H1 (cell line): ENCODE measurements around the gene DCLRE1B. TPM values are rescaled to one million over a fixed set of nuclear protein-coding genes. Genes with fewer than 3 reads are reported as not detected.

ENCODE experiments used
- CTCF ChIA-PET: fragments of 300-600 bp; sonication (Branson Sonifier 250); formaldehyde crosslinking; loops from one replicate; lab custom pipeline; 2021; ENCODE audit not compliant: partially characterized antibody; lab: Charles Lee
- POLR2A ChIA-PET: fragments of 300-600 bp; sonication (Branson Sonifier 250); formaldehyde crosslinking; loops from one replicate; lab custom pipeline; 2021; ENCODE audit warnings: inconsistent platforms; ENCODE audit not compliant: partially characterized antibody; lab: Charles Lee
- DNase-seq, 2 experiments: peaks; one replicate each; pipeline versions ENCODE4 v3.0.0 to v3.0.0-alpha.2; 2010 to 2022; ENCODE audit warnings: low spot score in 2 of 2, low read depth in 1 of 2, mixed read lengths in 1 of 2
- FAIRE-seq: peaks from 2 replicates; lab custom pipeline; 2011; peaks lifted over from hg19 to GRCh38; lab: Jason Lieb, UNC
- H2AFZ ChIP-seq: 2 replicates; pipeline ENCODE4 v1.8.1; 2012; ENCODE audit warnings: low read length, inconsistent platforms
- H2AK5ac ChIP-seq: 2 replicates; pipeline ENCODE4 v1.6.1; 2013; ENCODE audit warnings: low read depth, low read length
- H2BK120ac ChIP-seq: replicated peaks from 2 replicates; pipeline ENCODE3; 2013; ENCODE audit warnings: low read depth, low read length, inconsistent platforms
- H2BK12ac ChIP-seq: 2 replicates; pipeline ENCODE4 v1.6.1; 2013; ENCODE audit warnings: low read depth, low read length
- H2BK15ac ChIP-seq: 2 replicates; pipeline ENCODE4 v1.6.1; 2013; ENCODE audit warnings: low read length
- H2BK20ac ChIP-seq: 2 replicates; pipeline ENCODE4 v1.6.1; 2013; ENCODE audit warnings: low read length
- H2BK5ac ChIP-seq: 2 replicates; pipeline ENCODE4 v1.6.1; 2013; ENCODE audit warnings: low read depth, low read length
- H3K14ac ChIP-seq: 2 replicates; pipeline ENCODE4 v1.6.1; 2013; ENCODE audit warnings: inconsistent platforms; ENCODE audit not compliant: insufficient read length
- H3K18ac ChIP-seq: 2 replicates; pipeline ENCODE4 v1.6.1; 2013; ENCODE audit warnings: low read length; ENCODE audit errors: extremely low read depth
- H3K23ac ChIP-seq: 2 replicates; pipeline ENCODE4 v1.6.1; 2013; ENCODE audit warnings: inconsistent platforms; ENCODE audit not compliant: insufficient read length
- H3K23me2 ChIP-seq: 2 replicates; pipeline ENCODE4 v1.6.1; 2013; ENCODE audit warnings: low read depth, low read length
- H3K27ac ChIP-seq: 2 replicates; pipeline ENCODE4 v1.6.1; 2011; ENCODE audit warnings: low read depth, low read length, inconsistent platforms
- H3K27me3 ChIP-seq, 4 experiments: replicated peaks in 1 of 4; 1 replicate in 1 of 4; 2 replicates in 3 of 4; pipeline versions ENCODE4 v1.6.1 to v1.8.1; 2011 to 2013; ENCODE audit warnings: low read length in 3 of 4, mild to moderate bottlenecking in 3 of 4, inconsistent platforms in 2 of 4, mixed read lengths in 2 of 4, moderate library complexity in 1 of 4; ENCODE audit not compliant: control insufficient read depth in 3 of 4, insufficient read depth in 3 of 4; ENCODE audit errors: extremely low read depth in 1 of 4
- H3K36me3 ChIP-seq, 4 experiments: 2 replicates each; pipeline versions ENCODE4 v1.6.1 to v1.8.1; 2011 to 2013; ENCODE audit warnings: mild to moderate bottlenecking in 4 of 4, low read length in 3 of 4, moderate library complexity in 2 of 4, control low read depth in 1 of 4, inconsistent platforms in 1 of 4; ENCODE audit not compliant: insufficient read depth in 4 of 4, control insufficient read depth in 2 of 4
- H3K4ac ChIP-seq: replicated peaks from 2 replicates; pipeline ENCODE3; 2013; ENCODE audit warnings: low read length, low read depth, mixed read lengths, inconsistent platforms; ENCODE audit not compliant: insufficient read length
- H3K4me1 ChIP-seq, 4 experiments: replicated peaks in 1 of 4; 1 replicate in 1 of 4; 2 replicates in 3 of 4; pipeline versions ENCODE4 v1.6.1 to v1.8.1; 2011 to 2013; ENCODE audit warnings: low read length in 3 of 4, inconsistent platforms in 2 of 4, mixed read lengths in 1 of 4; ENCODE audit not compliant: insufficient read depth in 4 of 4, control insufficient read depth in 3 of 4
- H3K4me2 ChIP-seq, 2 experiments: 2 replicates each; pipeline versions ENCODE4 v1.6.1 to v1.8.1; 2011 to 2013; ENCODE audit warnings: low read depth in 2 of 2, low read length in 2 of 2, control low read depth in 1 of 2, inconsistent platforms in 1 of 2, mild to moderate bottlenecking in 1 of 2; ENCODE audit not compliant: insufficient read depth in 1 of 2
- H3K4me3 ChIP-seq, 4 experiments: fragments of 200-600, 300-600 bp in 1 of 4; sonication (generic), shearing (Covaris generic), sonication (Bioruptor Twin) in 1 of 4; 2 replicates each; pipeline versions ENCODE4 v1.5.1 to v1.8.1; 2011 to 2016; ENCODE audit warnings: low read length in 4 of 4, low read depth in 3 of 4, control low read depth in 2 of 4, inconsistent platforms in 2 of 4, mild to moderate bottlenecking in 2 of 4, mixed read lengths in 1 of 4, moderate library complexity in 1 of 4; ENCODE audit not compliant: insufficient read depth in 2 of 4; ENCODE audit errors: extremely low read depth in 1 of 4
- H3K56ac ChIP-seq: replicated peaks from 2 replicates; pipeline ENCODE3; 2013; ENCODE audit warnings: low read depth, mild to moderate bottlenecking, mixed read lengths, low read length, inconsistent platforms; ENCODE audit not compliant: insufficient read length
- H3K79me1 ChIP-seq: 2 replicates; pipeline ENCODE4 v1.6.1; 2013; ENCODE audit warnings: low read depth, low read length, control low read depth
- H3K79me2 ChIP-seq, 2 experiments: 2 replicates each; pipeline versions ENCODE4 v1.6.1 to v1.8.1; 2012 to 2013; ENCODE audit warnings: low read length in 2 of 2, mild to moderate bottlenecking in 2 of 2, inconsistent platforms in 1 of 2; ENCODE audit not compliant: insufficient read depth in 2 of 2, control insufficient read depth in 1 of 2
- H3K9ac ChIP-seq, 4 experiments: replicated peaks in 1 of 4; 1 replicate in 1 of 4; 2 replicates in 3 of 4; pipeline versions ENCODE4 v1.6.1 to v1.8.1; 2011 to 2013; ENCODE audit warnings: low read depth in 3 of 4, low read length in 3 of 4, control low read depth in 2 of 4, mild to moderate bottlenecking in 2 of 4, moderate library complexity in 2 of 4, inconsistent platforms in 1 of 4; ENCODE audit errors: extremely low read depth in 1 of 4
- H3K9me3 ChIP-seq, 2 experiments: 2 replicates each; pipeline versions ENCODE4 v1.6.1 to v1.8.1; 2012 to 2013; ENCODE audit warnings: mild to moderate bottlenecking in 2 of 2, moderate library complexity in 2 of 2, control low read depth in 1 of 2, inconsistent platforms in 1 of 2, low read depth in 1 of 2, low read length in 1 of 2, mixed read lengths in 1 of 2; ENCODE audit not compliant: insufficient read depth in 2 of 2
- H4K20me1 ChIP-seq, 2 experiments: replicated peaks in 1 of 2; 2 replicates each; pipeline versions ENCODE3 to v1.8.1; 2011 to 2013; ENCODE audit warnings: inconsistent platforms in 2 of 2, low read length in 2 of 2, mild to moderate bottlenecking in 1 of 2; ENCODE audit not compliant: insufficient read depth in 2 of 2, control insufficient read depth in 1 of 2
- H4K5ac ChIP-seq: 2 replicates; pipeline ENCODE4 v1.6.1; 2013; ENCODE audit warnings: low read length, low read depth, mixed read lengths, inconsistent platforms; ENCODE audit not compliant: insufficient read length
- H4K8ac ChIP-seq: 2 replicates; pipeline ENCODE4 v1.8.0; 2013; ENCODE audit warnings: mild to moderate bottlenecking, moderate library complexity, low read length, inconsistent platforms; ENCODE audit not compliant: insufficient read depth; ENCODE audit errors: extremely low read depth
- H4K91ac ChIP-seq: replicated peaks from 2 replicates; pipeline ENCODE3; 2013; ENCODE audit warnings: low read length, mixed read lengths, inconsistent platforms; ENCODE audit not compliant: insufficient read length
- NANOG ChIP-seq: IDR thresholded peaks from 2 replicates; pipeline ENCODE4 v1.6.1; 2011; ENCODE audit warnings: low read length, low read depth, mild to moderate bottlenecking, inconsistent platforms; ENCODE audit not compliant: insufficient read depth, poor library complexity, severe bottlenecking
- WGBS, 2 experiments: shearing (Covaris generic) in 1 of 2; methylation state at CpG; one replicate each; pipeline versions ENCODE4 v1.1.6 to v1.1.7; 2013 to 2015; ENCODE audit warnings: low lambda C conversion rate in 2 of 2, mixed read lengths in 2 of 2, inconsistent platforms in 1 of 2, low coverage in 1 of 2, missing lambda C conversion rate in 1 of 2; ENCODE audit not compliant: insufficient replicate concordance in 2 of 2, insufficient coverage in 1 of 2, insufficient read length in 1 of 2; ENCODE audit errors: extremely low coverage in 1 of 2, missing lambda C conversion rate in 1 of 2; 5-methylcytosine and 5-hydroxymethylcytosine counted together
- polyA plus RNA-seq, 7 experiments: library from polyadenylated mRNA; depleted of rRNA in 3 of 7; stranded (reverse) in 5 of 7; unstranded in 2 of 7; fragments of >200 nt in 5 of 7; fragments of 200-250 nt in 2 of 7; gene quantifications; 1 replicate in 5 of 7; 2 replicates in 1 of 7; 4 replicates in 1 of 7; pipeline versions ENCODE4 v1.2.1 to v1.2.3, GENCODE V29; 2011 to 2013; ENCODE audit warnings: missing spikeins in 2 of 7, mixed read lengths in 2 of 7
- total RNA-seq: library from RNA; stranded (reverse); fragmentation: NEBNext Ultra II Directional; extraction: Animal tissue kit (Norgen Biotek cat#: 25700); gene quantifications from 2 replicates; pipeline ENCODE4 v1.2.1, GENCODE V29; 2021

The DCLRE1B gene
- total and polyA plus RNA-seq, 2 of the 8 experiments (the other 6 are each of a cell fraction or from before 2014, with no cell fraction given), result 5.5 to 11.0 TPM

GRCh38 chr1:113895961-113896360 lies 9.2 kb upstream of the DCLRE1B start:
- H3K4me3 ChIP-seq, result no peak overlapping the region
- no peak overlapping the region for H2AFZ ChIP-seq
- H2BK20ac ChIP-seq, result no peak overlapping the region
- FAIRE-seq (no peak), DNase-seq (no peak)
- no peak overlapping the region for H3K23ac ChIP-seq
- no peak overlapping the region for H3K9ac ChIP-seq
- H3K27ac ChIP-seq, result no peak overlapping the region
- TF ChIP-seq NANOG, result no peak
- CTCF ChIA-PET, result interaction anchor here (0.9 to 1.0 kb wide), 3 partner anchors 12 to 614 kb away, joined by 3 read pairs; no protein-coding TSS in a partner anchor
- no peak overlapping the region for H3K4ac ChIP-seq
- H2BK120ac ChIP-seq, result no peak overlapping the region
- H3K23me2 ChIP-seq, result no peaks in the 10 kb centered on the region
- no peak overlapping the region for H3K18ac ChIP-seq
- no peak overlapping the region for H2BK12ac ChIP-seq
- WGBS, 2 experiments, result 92% methylated on average over 8 of the region's 8 CpGs; no CpG with 5 or more reads in 1 of the 2 experiments
- no peak overlapping the region for H2BK5ac ChIP-seq
- POLR2A ChIA-PET, result interaction anchor here (1.8 kb wide), 1 partner anchor 8 kb away, joined by 4 read pairs; the partner anchor contains the start of gene AP4B1
- no peak overlapping the region for H4K91ac ChIP-seq
- H3K79me2 ChIP-seq, result no peaks in the 10 kb centered on the region
- H3K79me1 ChIP-seq, result no peaks in the 10 kb centered on the region
- no peak overlapping the region for H4K8ac ChIP-seq
- H2AK5ac ChIP-seq, result no peak overlapping the region
- no peak overlapping the region for H3K4me2 ChIP-seq
- H2BK15ac ChIP-seq, result no peak overlapping the region
- no peak overlapping the region for H4K5ac ChIP-seq
- H3K9me3 ChIP-seq, result no peaks in the 10 kb centered on the region
- no peaks in the 10 kb centered on the region for H3K27me3 ChIP-seq
- H3K14ac ChIP-seq, result no peak overlapping the region
- no peak overlapping the region for H3K56ac ChIP-seq
- no peaks in the 10 kb centered on the region for H3K4me1 ChIP-seq
- H3K36me3 ChIP-seq, result peaks cover 0 to 15% (median 7%) of the 10 kb centered on the region in 4 experiments; a peak in 4 of 8 replicates
- H4K20me1 ChIP-seq, result no peaks in the 10 kb centered on the region
